Measurements from ENCODE around the gene SHROOM3. TPM values are rescaled to one million over a fixed set of nuclear protein-coding genes. Genes with fewer than 3 reads are reported as not detected.
"Not testable (repeated sequence)": the region's sequence is repeated elsewhere in the genome, so short reads cannot be mapped to it uniquely, and the experiment has no call there.

The SHROOM3 gene
- total RNA-seq, 2 experiments from 2014 or later, result not detected

GRCh38 chr4:76723924-76724323 lies 288.9 kb downstream of the SHROOM3 start:
- Mint-ChIP-seq H3K36me3 (ENCODE audit: low read depth) (no peaks in the 10 kb centered on the region), H3K4me1 (ENCODE audit: low read depth) (no peaks in the 10 kb centered on the region), H3K4me3 (no peak overlapping the region), H3K27me3 (ENCODE audit: low read depth) (peaks cover 18% of the 10 kb centered on the region), H3K27ac (no peak overlapping the region), H3K9me3 (ENCODE audit: insufficient read depth) (no peaks in the 10 kb centered on the region)
- ChIA-PET CTCF (no interaction called here), POLR2A (no interaction called here)
- DNase-seq (no peak), ATAC-seq (no peak)

- Mint-ChIP-seq H3K27ac (no peak overlapping the region), H3K4me1 (ENCODE audit: low read depth) (no peaks in the 10 kb centered on the region), H3K36me3 (ENCODE audit: low read depth) (no peaks in the 10 kb centered on the region), H3K9me3 (ENCODE audit: insufficient read depth) (no peaks in the 10 kb centered on the region), H3K4me3 (no peak overlapping the region), H3K27me3 (ENCODE audit: low read depth) (peaks cover 12% of the 10 kb centered on the region)
- DNase-seq, result no peak
- POLR2A ChIA-PET, result no interaction called here
- CTCF ChIA-PET, result no interaction called here
- ATAC-seq, result no peak
These were observed 290.0 kb downstream of the SHROOM3 start for GRCh38 chr4:76725039-76725438.

- Mint-ChIP-seq H3K27ac (no peak overlapping the region), H3K36me3 (ENCODE audit: low read depth) (no peaks in the 10 kb centered on the region), H3K4me3 (no peak overlapping the region), H3K27me3 (ENCODE audit: low read depth) (peaks cover 9% of the 10 kb centered on the region), H3K9me3 (ENCODE audit: insufficient read depth) (no peaks in the 10 kb centered on the region), H3K4me1 (ENCODE audit: low read depth) (no peaks in the 10 kb centered on the region)
- ChIA-PET POLR2A (no interaction called here), CTCF (no interaction called here)
- DNase-seq (no peak), ATAC-seq (no peak)
These were observed 291.1 kb downstream of the SHROOM3 start for GRCh38 chr4:76726176-76726575.

DNA sequence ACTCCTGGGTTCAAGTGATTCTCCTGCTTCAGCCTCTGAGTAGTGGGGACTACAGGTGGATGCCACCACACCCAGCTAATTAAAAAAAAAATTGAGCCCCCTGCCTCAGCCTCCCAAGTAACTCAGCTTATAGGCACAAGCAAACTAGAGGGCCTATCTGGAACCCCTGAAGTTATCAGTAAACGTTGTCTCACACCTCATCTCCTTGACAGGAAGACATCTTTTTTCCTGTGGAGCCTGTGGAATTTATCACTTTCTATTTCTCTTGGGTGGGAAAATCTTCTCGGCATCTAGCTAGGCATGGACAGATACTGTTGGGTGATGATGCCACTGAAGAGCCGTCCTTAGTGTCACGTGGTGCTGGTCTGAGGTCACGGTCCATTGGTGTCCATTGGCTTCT lies 291.6 kb downstream of the SHROOM3 start:
- no peaks in the 10 kb centered on the region for H3K36me3 Mint-ChIP-seq (ENCODE audit: low read depth)
- H3K4me3 Mint-ChIP-seq, result no peak overlapping the region
- H3K4me1 Mint-ChIP-seq (ENCODE audit: low read depth), result no peaks in the 10 kb centered on the region
- DNase-seq, result no peak
- H3K27ac Mint-ChIP-seq, result no peak overlapping the region
- ChIA-PET CTCF (no interaction called here), POLR2A (no interaction called here)
- H3K9me3 Mint-ChIP-seq (ENCODE audit: insufficient read depth), result no peaks in the 10 kb centered on the region
- no peak for ATAC-seq
- H3K27me3 Mint-ChIP-seq (ENCODE audit: low read depth), result peaks cover 9% of the 10 kb centered on the region

- H3K27ac Mint-ChIP-seq; DNase-seq; CTCF ChIA-PET; H3K4me1 Mint-ChIP-seq (ENCODE audit: low read depth); ATAC-seq; POLR2A ChIA-PET; H3K27me3 Mint-ChIP-seq (ENCODE audit: low read depth); H3K36me3 Mint-ChIP-seq (ENCODE audit: low read depth); H3K9me3 Mint-ChIP-seq (ENCODE audit: insufficient read depth); H3K4me3 Mint-ChIP-seq: not testable (repeated sequence)
These were observed 292.9 kb downstream of the SHROOM3 start for GRCh38 chr4:76727934-76728333.

- Mint-ChIP-seq H3K4me1 (ENCODE audit: low read depth) (no peaks in the 10 kb centered on the region), H3K27me3 (ENCODE audit: low read depth) (peaks cover 9% of the 10 kb centered on the region), H3K27ac (no peak overlapping the region), H3K36me3 (ENCODE audit: low read depth) (no peaks in the 10 kb centered on the region), H3K4me3 (no peak overlapping the region), H3K9me3 (ENCODE audit: insufficient read depth) (no peaks in the 10 kb centered on the region)
- DNase-seq (no peak), ATAC-seq (no peak)
- ChIA-PET POLR2A (no interaction called here), CTCF (interaction anchor here (1.0 to 1.3 kb wide), 2 partner anchors 14 to 225 kb away, joined by 3 read pairs; no protein-coding TSS in a partner anchor)
These were observed 294.4 kb downstream of the SHROOM3 start for GRCh38 chr4:76729460-76729859.

DNA sequence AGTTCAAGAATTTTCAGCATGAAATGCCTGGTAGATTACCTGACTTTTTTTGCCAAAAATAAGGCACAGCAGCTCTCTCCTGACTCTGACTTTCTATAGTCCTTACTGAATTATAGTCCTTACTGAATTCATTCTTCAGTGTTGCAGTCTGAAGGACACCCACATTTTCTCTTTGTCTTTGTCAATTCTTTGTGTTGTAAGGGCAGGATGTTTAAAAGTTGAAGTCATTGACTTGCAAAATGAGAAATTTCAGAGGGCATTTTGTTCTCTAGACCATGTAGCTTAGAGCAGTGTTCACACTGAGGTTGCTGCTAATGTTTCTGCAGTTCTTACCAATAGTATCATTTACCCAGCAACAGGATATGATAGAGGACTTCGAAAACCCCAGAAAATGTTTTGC lies 295.0 kb downstream of the SHROOM3 start:
- no peak overlapping the region for H3K4me3 Mint-ChIP-seq
- ATAC-seq, result no peak
- CTCF ChIA-PET, result interaction anchor here (1.0 to 1.3 kb wide), 2 partner anchors 14 to 225 kb away, joined by 3 read pairs; no protein-coding TSS in a partner anchor
- POLR2A ChIA-PET, result no interaction called here
- no peak for DNase-seq
- H3K27me3 Mint-ChIP-seq (ENCODE audit: low read depth), result peaks cover 12% of the 10 kb centered on the region
- no peaks in the 10 kb centered on the region for H3K9me3 Mint-ChIP-seq (ENCODE audit: insufficient read depth)
- no peaks in the 10 kb centered on the region for H3K4me1 Mint-ChIP-seq (ENCODE audit: low read depth)
- no peak overlapping the region for H3K27ac Mint-ChIP-seq
- H3K36me3 Mint-ChIP-seq (ENCODE audit: low read depth), result no peaks in the 10 kb centered on the region

DNA sequence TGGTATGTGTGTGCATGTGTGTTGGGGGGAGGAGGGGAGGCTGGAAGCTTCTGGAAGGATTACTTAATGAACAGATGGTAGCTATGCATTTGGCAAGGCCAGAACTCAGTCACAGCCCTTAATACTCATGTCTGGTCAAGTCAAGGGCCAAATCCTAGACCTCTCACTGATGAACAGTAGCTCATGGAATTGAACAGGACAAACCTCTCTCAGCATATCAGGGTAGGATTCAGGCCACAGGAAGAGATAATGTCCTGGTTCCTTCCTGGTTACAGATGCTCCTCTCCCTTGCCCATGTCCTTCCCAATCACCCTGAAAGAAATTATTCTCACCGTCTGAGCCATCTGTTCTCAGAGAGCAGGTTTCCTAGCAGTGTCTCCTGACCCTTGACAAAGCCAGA lies 297.2 kb downstream of the SHROOM3 start:
- Mint-ChIP-seq H3K4me1 (ENCODE audit: low read depth) (no peaks in the 10 kb centered on the region), H3K27ac (no peak overlapping the region), H3K4me3 (no peak overlapping the region), H3K27me3 (ENCODE audit: low read depth) (peaks cover 10% of the 10 kb centered on the region), H3K36me3 (ENCODE audit: low read depth) (no peaks in the 10 kb centered on the region), H3K9me3 (ENCODE audit: insufficient read depth) (no peaks in the 10 kb centered on the region)
- DNase-seq (no peak), ATAC-seq (no peak)
- ChIA-PET CTCF (interaction anchor here (1.0 kb wide), 1 partner anchor 222 kb away, joined by 3 read pairs; no protein-coding TSS in a partner anchor), POLR2A (no interaction called here)

- Mint-ChIP-seq H3K9me3 (ENCODE audit: insufficient read depth) (no peaks in the 10 kb centered on the region), H3K4me3 (no peak overlapping the region), H3K27me3 (ENCODE audit: low read depth) (peaks cover 13% of the 10 kb centered on the region), H3K27ac (no peak overlapping the region), H3K36me3 (ENCODE audit: low read depth) (no peaks in the 10 kb centered on the region), H3K4me1 (ENCODE audit: low read depth) (no peaks in the 10 kb centered on the region)
- ChIA-PET POLR2A (no interaction called here), CTCF (interaction anchor here (1.2 kb wide), 2 partner anchors 12 to 18 kb away, joined by 3 read pairs; no protein-coding TSS in a partner anchor)
- no peak for DNase-seq
- no peak for ATAC-seq
These were observed 298.2 kb downstream of the SHROOM3 start for GRCh38 chr4:76733068-76733771.

DNA sequence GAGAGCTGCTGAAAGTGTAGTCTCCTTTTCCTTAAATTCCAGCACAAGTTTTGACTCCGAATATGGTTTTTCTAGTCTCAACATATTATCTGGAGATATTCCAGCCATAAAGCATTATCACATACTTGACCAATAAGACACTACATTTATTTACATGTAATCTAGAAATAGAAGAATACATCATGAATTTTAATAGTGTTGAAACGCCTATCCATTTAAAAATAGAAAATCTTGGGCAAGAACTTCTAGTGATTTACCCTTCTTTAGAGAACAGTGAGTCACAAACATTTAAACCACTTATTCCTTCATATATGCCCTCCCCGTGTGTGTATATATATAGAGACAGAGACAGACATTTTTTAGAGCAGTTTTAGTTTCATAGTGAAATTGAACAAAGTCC lies 301.4 kb downstream of the SHROOM3 start:
- DNase-seq, result no peak
- H3K36me3 Mint-ChIP-seq (ENCODE audit: low read depth), result no peaks in the 10 kb centered on the region
- ChIA-PET POLR2A (no interaction called here), CTCF (no interaction called here)
- no peaks in the 10 kb centered on the region for H3K9me3 Mint-ChIP-seq (ENCODE audit: insufficient read depth)
- peaks cover 13% of the 10 kb centered on the region for H3K27me3 Mint-ChIP-seq (ENCODE audit: low read depth)
- peaks cover 2% of the 10 kb centered on the region for H3K4me1 Mint-ChIP-seq (ENCODE audit: low read depth)
- no peak overlapping the region for H3K27ac Mint-ChIP-seq
- no peak overlapping the region for H3K4me3 Mint-ChIP-seq
- ATAC-seq, result no peak

GRCh38 chr4:76737180-76737579 lies 302.2 kb downstream of the SHROOM3 start:
- DNase-seq (no peak), ATAC-seq (no peak)
- Mint-ChIP-seq H3K9me3 (ENCODE audit: insufficient read depth) (no peaks in the 10 kb centered on the region), H3K4me3 (no peak overlapping the region), H3K4me1 (ENCODE audit: low read depth) (peaks cover 2% of the 10 kb centered on the region), H3K27ac (no peak overlapping the region), H3K27me3 (ENCODE audit: low read depth) (peaks cover 13% of the 10 kb centered on the region), H3K36me3 (ENCODE audit: low read depth) (no peaks in the 10 kb centered on the region)
- CTCF ChIA-PET, result no interaction called here
- POLR2A ChIA-PET, result no interaction called here

DNA sequence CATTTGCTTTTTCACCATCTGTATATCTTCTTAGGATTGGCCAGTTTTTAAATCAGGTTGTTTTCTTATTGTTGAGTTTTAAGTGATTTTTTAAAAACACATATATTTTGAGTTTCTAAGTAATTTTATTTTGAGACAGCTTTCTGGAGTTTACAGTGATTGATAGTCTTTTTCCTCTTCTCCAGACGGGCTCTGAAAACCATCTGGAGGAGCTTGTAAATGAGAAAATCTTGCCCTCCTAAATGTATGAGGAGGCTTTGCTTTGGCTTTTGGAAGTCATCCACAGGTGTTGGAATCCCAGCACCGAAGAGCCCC lies 302.7 kb downstream of the SHROOM3 start:
- Mint-ChIP-seq H3K27me3 (ENCODE audit: low read depth) (peaks cover 13% of the 10 kb centered on the region), H3K36me3 (ENCODE audit: low read depth) (no peaks in the 10 kb centered on the region), H3K27ac (no peak overlapping the region), H3K9me3 (ENCODE audit: insufficient read depth) (no peaks in the 10 kb centered on the region), H3K4me3 (no peak overlapping the region), H3K4me1 (ENCODE audit: low read depth) (peaks cover 2% of the 10 kb centered on the region)
- CTCF ChIA-PET, result interaction anchor here (0.8 to 1.0 kb wide), 2 partner anchors 13 to 20 kb away, joined by 3 read pairs; no protein-coding TSS in a partner anchor
- no peak for DNase-seq
- no peak for ATAC-seq
- POLR2A ChIA-PET, result no interaction called here
